GM21423 (cell line): Measurements from ENCODE around the gene TMC7.
"Not testable (repeated sequence)": the region's sequence is repeated elsewhere in the genome, so short reads cannot be mapped to it uniquely, and the experiment has no call there.

ENCODE experiments used
- ATAC-seq: cut with Tn5 transposase; IDR thresholded peaks from one replicate; pipeline ENCODE4 v1.9.1; 2021; ENCODE audit warnings: mild to moderate bottlenecking, moderate library complexity; ENCODE audit not compliant: unreplicated experiment

TMC7 gene

GRCh38 chr16:18983565-18984434, at the start of gene TMC7:
Gene TMC7 (plus strand): TSS chr16:18983934. CDS start chr16:18984064, 130 bp downstream.
- no peak for ATAC-seq

- no peak for ATAC-seq
Observed at GRCh38 chr16:18936727-18937340, 46.9 kb upstream of the TMC7 start.

GRCh38 chr16:18937390-18937789, 46.3 kb upstream of the TMC7 start:
- ATAC-seq, result no peak

- no peak for ATAC-seq
Observed at GRCh38 chr16:18938986-18939385, 44.7 kb upstream of the TMC7 start.

GRCh38 chr16:18941471-18941870, 42.3 kb upstream of the TMC7 start:
- no peak for ATAC-seq

GRCh38 chr16:18942061-18942460, 41.7 kb upstream of the TMC7 start:
- ATAC-seq, result no peak

- ATAC-seq, result no peak
Observed at GRCh38 chr16:18943414-18943813, 40.3 kb upstream of the TMC7 start.

- ATAC-seq, result no peak
Observed at GRCh38 chr16:18945233-18945632, 38.5 kb upstream of the TMC7 start.

- no peak for ATAC-seq
Observed at GRCh38 chr16:18948372-18949020, 35.2 kb upstream of the TMC7 start.

- no peak for ATAC-seq
Observed at GRCh38 chr16:18950469-18951185, 33.1 kb upstream of the TMC7 start.

- no peak for ATAC-seq
Observed at GRCh38 chr16:18953547-18953946, 30.2 kb upstream of the TMC7 start.

GRCh38 chr16:18955874-18956580, 27.7 kb upstream of the TMC7 start:
- ATAC-seq, result not testable (repeated sequence)

- ATAC-seq, result not testable (repeated sequence)
Observed at GRCh38 chr16:18956658-18957241, 27.0 kb upstream of the TMC7 start.

- no peak for ATAC-seq
Observed at GRCh38 chr16:18958621-18959029, 25.1 kb upstream of the TMC7 start.

- no peak for ATAC-seq
Observed at GRCh38 chr16:18959031-18959505, 24.7 kb upstream of the TMC7 start.

- ATAC-seq, result no peak
Observed at GRCh38 chr16:18965555-18965954, 18.2 kb upstream of the TMC7 start.

- ATAC-seq, result no peak
Observed at GRCh38 chr16:18966791-18967190, 16.9 kb upstream of the TMC7 start.

GRCh38 chr16:18969050-18969854, 14.5 kb upstream of the TMC7 start:
- ATAC-seq, result no peak

- no peak for ATAC-seq
Observed at GRCh38 chr16:18969855-18970240, 13.9 kb upstream of the TMC7 start.
